PC-9 (cell line): Measurements from ENCODE around the gene PDS5B. TPM values are rescaled to one million over a fixed set of nuclear protein-coding genes. Genes with fewer than 3 reads are reported as not detected.

Experiments used
- BruUV-seq: library from RNA; stranded (reverse); fragments of 400-500 nt; replicated peaks from 2 replicates; lab custom pipeline; 2021; lab: Mats Ljungman, UMichigan
- CTCF ChIA-PET: fragments of 300-600 bp; sonication (Branson Sonifier 250); formaldehyde crosslinking; loops from one replicate; lab custom pipeline; 2022; ENCODE audit warnings: antibody characterized with exemption; lab: Charles Lee
- POLR2A ChIA-PET: fragments of 300-600 bp; sonication (Branson Sonifier 250); formaldehyde crosslinking; loops from one replicate; lab custom pipeline; 2022; ENCODE audit warnings: antibody characterized with exemption; ENCODE audit not compliant: unreplicated experiment; lab: Charles Lee
- DNase-seq, 2 experiments: peaks; one replicate each; pipeline versions ENCODE4 v3.0.0 to v3.0.0-alpha.2; 2015 to 2022; ENCODE audit warnings: mixed read lengths in 1 of 2
- H2AFZ ChIP-seq: fragments of 200-600 bp; sonication (generic); 2 replicates; pipeline ENCODE4 v1.8.1; 2017; ENCODE audit warnings: antibody characterized with exemption
- H3F3A ChIP-seq: fragments of 200-600 bp; sonication (generic); 2 replicates; pipeline ENCODE4 v1.8.1; 2017; ENCODE audit warnings: antibody characterized with exemption, mild to moderate bottlenecking, low read depth; ENCODE audit not compliant: insufficient read depth
- H3K27ac ChIP-seq: fragments of 200-600 bp; sonication (generic); 2 replicates; pipeline ENCODE4 v1.6.1; 2016; ENCODE audit warnings: mixed run types
- H3K27me3 ChIP-seq: fragments of 200-600 bp; sonication (generic); 2 replicates; pipeline ENCODE4 v1.6.1; 2016; ENCODE audit warnings: low read depth, mixed run types; ENCODE audit not compliant: insufficient read depth
- H3K36me3 ChIP-seq: fragments of 200-600 bp; sonication (generic); 2 replicates; pipeline ENCODE4 v1.6.1; 2016; ENCODE audit warnings: low read depth, mixed run types
- H3K4me1 ChIP-seq: fragments of 200-600 bp; sonication (generic); replicated peaks from 2 replicates; pipeline ENCODE4 v1.6.1; 2016; ENCODE audit warnings: mixed run types; ENCODE audit not compliant: insufficient read depth
- H3K4me2 ChIP-seq: fragments of 200-600 bp; sonication (generic); 2 replicates; pipeline ENCODE4 v1.6.1; 2017; ENCODE audit warnings: mixed run types
- H3K4me3 ChIP-seq: fragments of 200-600 bp; sonication (generic); 2 replicates; pipeline ENCODE4 v1.6.1; 2016; ENCODE audit warnings: mixed run types
- H3K79me2 ChIP-seq: fragments of 200-600 bp; sonication (generic); 2 replicates; pipeline ENCODE4 v1.6.1; 2017; ENCODE audit warnings: low read depth, mixed run types
- H3K9me2 ChIP-seq: fragments of 200-600 bp; sonication (generic); 2 replicates; pipeline ENCODE4 v1.8.1; 2017; ENCODE audit warnings: mild to moderate bottlenecking; ENCODE audit not compliant: insufficient read depth
- H3K9me3 ChIP-seq: fragments of 200-600 bp; sonication (generic); 2 replicates; pipeline ENCODE4 v1.8.1; 2016; ENCODE audit warnings: low read depth; ENCODE audit not compliant: insufficient read depth
- H4K20me1 ChIP-seq: fragments of 200-600 bp; sonication (generic); 2 replicates; pipeline ENCODE4 v1.8.1; 2017; ENCODE audit not compliant: insufficient read depth
- EZH2 ChIP-seq: fragments of 200-600 bp; sonication (generic); IDR thresholded peaks from 2 replicates; pipeline ENCODE4 v1.8.0; 2017; ENCODE audit warnings: antibody characterized with exemption, low read depth
- intact Hi-C: fragments of 100-400 bp; cut with micrococcal nuclease; formaldehyde crosslinking; loops from one replicate; pipeline ENCODE4 v1.10.0; 2022; ENCODE audit not compliant: unreplicated experiment
- total RNA-seq: library from RNA; stranded (reverse); gene quantifications from 2 replicates; pipeline ENCODE4 v1.2.3, GENCODE V29; 2021
- TF ChIP-seq, protein P1 (sequence below): fragments of 200-600 bp; sonication (generic); conservative IDR thresholded peaks from 2 replicates; pipeline ENCODE4 v1.6.1; 2017; ENCODE audit warnings: mixed run types, antibody characterized with exemption, mild to moderate bottlenecking, moderate library complexity

PDS5B gene
- total RNA-seq, 1 experiment from 2014 or later = 37.6 TPM

DNA sequence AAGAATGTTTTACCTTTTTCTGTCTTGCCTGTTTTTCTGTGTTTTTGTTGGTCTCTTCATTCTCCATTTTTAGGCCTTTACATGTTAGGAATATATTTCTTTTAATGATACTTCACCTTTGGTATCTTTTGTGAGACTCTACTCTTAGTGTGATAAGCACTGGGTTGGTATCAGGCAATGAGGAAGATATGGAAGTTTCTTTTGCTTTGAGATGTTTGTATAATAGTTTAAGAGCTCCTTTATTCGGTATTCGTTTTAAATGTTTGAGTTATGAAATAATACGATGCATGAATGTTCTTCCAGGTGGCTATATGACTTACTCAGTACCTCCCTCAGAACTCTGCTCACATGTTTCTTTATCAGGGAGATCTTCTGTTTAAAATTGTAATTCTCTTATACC lies 144.8 kb downstream of the PDS5B start:
- peaks cover 18% of the 10 kb centered on the region for H3K79me2 ChIP-seq
- no peak overlapping the region for H3K4me2 ChIP-seq
- no peaks in the 10 kb centered on the region for H3K4me1 ChIP-seq
- BruUV-seq = no TSS peak
- CTCF ChIA-PET = no interaction called here
- no peak overlapping the region for H3K4me3 ChIP-seq
- no peaks in the 10 kb centered on the region for H3K9me2 ChIP-seq
- H2AFZ ChIP-seq = no peak overlapping the region
- no peaks in the 10 kb centered on the region; the same call in 1 of the 2 replicates for H3K36me3 ChIP-seq
- no peaks in the 10 kb centered on the region for H4K20me1 ChIP-seq
- H3K27me3 ChIP-seq = no peaks in the 10 kb centered on the region
- POLR2A ChIA-PET = no interaction called here
- H3K27ac ChIP-seq = no peak overlapping the region
- DNase-seq = no peak
- no peaks in the 10 kb centered on the region; the same call in 1 of the 2 replicates for H3F3A ChIP-seq
- TF ChIP-seq EZH2 = no peak
- TF ChIP-seq, protein P1, sequence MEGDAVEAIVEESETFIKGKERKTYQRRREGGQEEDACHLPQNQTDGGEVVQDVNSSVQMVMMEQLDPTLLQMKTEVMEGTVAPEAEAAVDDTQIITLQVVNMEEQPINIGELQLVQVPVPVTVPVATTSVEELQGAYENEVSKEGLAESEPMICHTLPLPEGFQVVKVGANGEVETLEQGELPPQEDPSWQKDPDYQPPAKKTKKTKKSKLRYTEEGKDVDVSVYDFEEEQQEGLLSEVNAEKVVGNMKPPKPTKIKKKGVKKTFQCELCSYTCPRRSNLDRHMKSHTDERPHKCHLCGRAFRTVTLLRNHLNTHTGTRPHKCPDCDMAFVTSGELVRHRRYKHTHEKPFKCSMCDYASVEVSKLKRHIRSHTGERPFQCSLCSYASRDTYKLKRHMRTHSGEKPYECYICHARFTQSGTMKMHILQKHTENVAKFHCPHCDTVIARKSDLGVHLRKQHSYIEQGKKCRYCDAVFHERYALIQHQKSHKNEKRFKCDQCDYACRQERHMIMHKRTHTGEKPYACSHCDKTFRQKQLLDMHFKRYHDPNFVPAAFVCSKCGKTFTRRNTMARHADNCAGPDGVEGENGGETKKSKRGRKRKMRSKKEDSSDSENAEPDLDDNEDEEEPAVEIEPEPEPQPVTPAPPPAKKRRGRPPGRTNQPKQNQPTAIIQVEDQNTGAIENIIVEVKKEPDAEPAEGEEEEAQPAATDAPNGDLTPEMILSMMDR = no peak
- intact Hi-C loops = no loop called here
- H3K9me3 ChIP-seq = no peaks in the 10 kb centered on the region

DNA sequence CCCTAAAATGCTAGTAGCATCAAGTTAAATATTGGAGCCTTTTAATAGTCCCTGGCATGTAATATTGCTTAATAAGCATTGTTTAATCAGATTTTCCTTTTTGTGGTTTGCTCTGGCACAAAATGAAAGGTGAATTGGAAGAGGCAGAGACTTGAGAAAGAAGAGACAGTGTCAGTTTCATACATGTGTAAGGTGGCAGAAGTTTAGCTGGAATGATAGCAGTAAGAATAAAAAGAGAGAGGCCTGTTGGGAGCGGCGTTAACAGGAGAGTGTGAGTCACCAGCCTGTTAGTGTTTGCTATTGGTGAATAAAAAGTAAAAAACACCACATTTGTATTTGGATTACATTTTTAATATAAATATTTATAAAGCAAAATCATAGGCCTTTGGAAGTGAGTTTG lies 145.3 kb downstream of the PDS5B start:
- ChIA-PET POLR2A (no interaction called here), CTCF (no interaction called here)
- peaks cover 18% of the 10 kb centered on the region for H3K79me2 ChIP-seq
- no peak overlapping the region for H2AFZ ChIP-seq
- no peak for DNase-seq
- no peaks in the 10 kb centered on the region for H3K4me1 ChIP-seq
- no peak overlapping the region for H3K27ac ChIP-seq
- H3K9me2 ChIP-seq = no peaks in the 10 kb centered on the region
- intact Hi-C loops = no loop called here
- no peaks in the 10 kb centered on the region for H4K20me1 ChIP-seq
- no TSS peak for BruUV-seq
- TF ChIP-seq, protein P1 = no peak
- no peak for TF ChIP-seq EZH2
- H3F3A ChIP-seq = no peaks in the 10 kb centered on the region; the same call in 1 of the 2 replicates
- no peak overlapping the region for H3K4me2 ChIP-seq
- no peaks in the 10 kb centered on the region; the same call in 1 of the 2 replicates for H3K36me3 ChIP-seq
- no peak overlapping the region for H3K4me3 ChIP-seq
- no peaks in the 10 kb centered on the region for H3K27me3 ChIP-seq
- H3K9me3 ChIP-seq = no peaks in the 10 kb centered on the region

DNA sequence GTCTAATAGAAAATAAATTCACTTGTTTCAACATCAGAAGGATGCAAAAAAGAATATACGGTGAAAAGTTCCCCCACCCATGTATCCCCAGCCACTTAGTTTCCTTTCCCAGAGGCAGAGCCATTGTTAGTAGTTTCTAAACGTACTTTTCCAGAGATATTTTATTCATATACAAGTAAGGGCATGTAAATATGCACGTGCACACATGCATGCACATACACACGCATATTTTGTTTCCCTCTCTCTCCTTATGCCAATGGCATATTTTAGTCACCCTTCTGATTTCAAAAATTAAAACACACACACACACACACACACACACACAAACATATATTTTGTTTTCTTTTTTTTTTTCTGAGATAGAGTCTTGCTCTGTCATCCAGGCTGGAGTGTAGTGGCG lies 147.4 kb downstream of the PDS5B start:
- no peaks in the 10 kb centered on the region; the same call in 1 of the 2 replicates for H3F3A ChIP-seq
- H3K9me3 ChIP-seq = no peaks in the 10 kb centered on the region
- TF ChIP-seq, protein P1 = no peak
- TF ChIP-seq EZH2 = no peak
- CTCF ChIA-PET = no interaction called here
- H3K9me2 ChIP-seq = no peaks in the 10 kb centered on the region
- BruUV-seq = no TSS peak
- H3K36me3 ChIP-seq = no peaks in the 10 kb centered on the region; the same call in 1 of the 2 replicates
- no peak overlapping the region for H3K4me3 ChIP-seq
- no peak overlapping the region for H2AFZ ChIP-seq
- H3K4me1 ChIP-seq = no peaks in the 10 kb centered on the region
- H3K27ac ChIP-seq = no peak overlapping the region
- no peaks in the 10 kb centered on the region for H3K27me3 ChIP-seq
- POLR2A ChIA-PET = no interaction called here
- no peak overlapping the region for H3K4me2 ChIP-seq
- intact Hi-C loops = no loop called here
- peaks cover 18% of the 10 kb centered on the region for H3K79me2 ChIP-seq
- DNase-seq = no peak
- H4K20me1 ChIP-seq = no peaks in the 10 kb centered on the region
